ENCODE results near the gene BTNL9.
"Not testable (repeated sequence)": the region's sequence is repeated elsewhere in the genome, so short reads cannot be mapped to it uniquely, and the experiment has no call there.

Gene BTNL9

DNA sequence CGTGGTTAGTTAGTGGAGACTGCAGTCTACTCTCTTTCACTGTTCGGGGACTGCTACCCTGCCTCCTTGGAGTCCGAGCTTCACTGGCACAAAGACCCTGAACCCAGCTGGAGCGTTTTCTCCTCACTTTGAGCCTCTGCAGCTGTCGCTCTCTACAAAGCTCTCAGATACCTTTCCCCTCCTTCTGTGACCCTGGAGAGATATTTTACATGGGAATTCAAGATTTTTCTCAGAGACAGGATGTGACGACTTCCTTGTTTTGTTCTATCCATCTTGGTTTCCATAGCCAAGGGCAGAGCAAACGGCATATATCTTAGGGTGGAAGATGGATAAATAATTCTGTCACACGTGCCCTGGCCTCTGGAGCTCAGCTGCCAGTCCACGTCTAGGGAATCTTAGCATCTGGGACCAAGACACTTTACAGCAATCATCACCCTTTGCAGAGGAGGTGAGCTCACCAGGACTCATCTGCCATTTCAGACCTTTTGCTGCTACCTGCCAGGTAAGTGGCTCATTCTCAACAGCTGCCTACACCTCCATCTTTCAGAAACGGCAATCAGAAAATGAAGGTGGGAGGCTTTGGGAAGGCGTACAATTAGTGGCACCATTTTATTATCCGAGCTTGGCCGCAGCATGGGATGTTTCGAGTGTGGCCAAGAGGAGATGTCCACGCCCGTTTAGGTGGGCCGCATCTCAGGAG, at the start of gene BTNL9:
TSS of gene BTNL9 (plus strand) at position 336 of the 700 bp plus-strand sequence. CDS start 5,224 bp downstream, outside the sequence.
- DNase-seq (ENCODE audit: low read depth, low spot score): no peak

GRCh38 chr5:180990882-180991242, 49.2 kb upstream of the BTNL9 start:
- DNase-seq (ENCODE audit: low read depth, low spot score): no peak

GRCh38 chr5:181001947-181002346, 38.1 kb upstream of the BTNL9 start:
- no peak for DNase-seq (ENCODE audit: low read depth, low spot score)

DNA sequence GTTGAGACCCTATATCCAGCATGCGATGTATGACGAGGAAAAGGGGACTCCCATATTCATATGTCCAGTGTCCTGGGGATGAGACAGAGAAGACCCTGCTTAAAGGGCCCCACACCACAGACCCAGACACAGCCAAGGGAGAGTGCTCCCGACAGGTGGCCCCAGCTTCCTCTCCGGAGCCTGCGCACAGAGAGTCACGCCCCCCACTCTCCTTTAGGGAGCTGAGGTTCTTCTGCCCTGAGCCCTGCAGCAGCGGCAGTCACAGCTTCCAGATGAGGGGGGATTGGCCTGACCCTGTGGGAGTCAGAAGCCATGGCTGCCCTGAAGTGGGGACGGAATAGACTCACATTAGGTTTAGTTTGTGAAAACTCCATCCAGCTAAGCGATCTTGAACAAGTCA, 34.3 kb upstream of the BTNL9 start:
- DNase-seq (ENCODE audit: low read depth, low spot score): no peak

- peak; percentile 62 for DNase-seq (ENCODE audit: low read depth, low spot score)
Measured at GRCh38 chr5:181008136-181008535, 31.9 kb upstream of the BTNL9 start.

GRCh38 chr5:181010018-181010417, 30.0 kb upstream of the BTNL9 start:
- DNase-seq (ENCODE audit: low read depth, low spot score): not testable (repeated sequence)

GRCh38 chr5:181014654-181015053, 25.4 kb upstream of the BTNL9 start:
- not testable (repeated sequence) for DNase-seq (ENCODE audit: low read depth, low spot score)

DNA sequence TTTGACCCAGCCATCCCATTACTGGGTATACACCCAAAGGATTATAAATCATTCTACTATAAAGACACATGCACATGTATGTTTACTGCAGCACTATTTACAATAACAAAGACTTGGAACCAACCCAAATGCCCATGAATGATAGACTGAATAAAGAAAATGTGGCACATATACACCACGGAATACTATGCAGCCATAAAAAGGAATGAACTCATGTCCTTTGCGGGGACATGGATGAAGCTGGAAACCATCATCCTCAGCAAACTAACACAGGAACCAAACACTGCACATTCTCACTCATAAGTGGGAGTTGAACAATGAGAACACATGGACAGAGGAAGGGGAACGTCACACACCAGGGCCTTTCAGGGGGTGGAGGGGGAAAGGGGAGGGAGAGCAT, 22.6 kb upstream of the BTNL9 start:
- DNase-seq (ENCODE audit: low read depth, low spot score): not testable (repeated sequence)

- DNase-seq (ENCODE audit: low read depth, low spot score): no peak
Measured at GRCh38 chr5:181020688-181021087, 19.4 kb upstream of the BTNL9 start.

DNA sequence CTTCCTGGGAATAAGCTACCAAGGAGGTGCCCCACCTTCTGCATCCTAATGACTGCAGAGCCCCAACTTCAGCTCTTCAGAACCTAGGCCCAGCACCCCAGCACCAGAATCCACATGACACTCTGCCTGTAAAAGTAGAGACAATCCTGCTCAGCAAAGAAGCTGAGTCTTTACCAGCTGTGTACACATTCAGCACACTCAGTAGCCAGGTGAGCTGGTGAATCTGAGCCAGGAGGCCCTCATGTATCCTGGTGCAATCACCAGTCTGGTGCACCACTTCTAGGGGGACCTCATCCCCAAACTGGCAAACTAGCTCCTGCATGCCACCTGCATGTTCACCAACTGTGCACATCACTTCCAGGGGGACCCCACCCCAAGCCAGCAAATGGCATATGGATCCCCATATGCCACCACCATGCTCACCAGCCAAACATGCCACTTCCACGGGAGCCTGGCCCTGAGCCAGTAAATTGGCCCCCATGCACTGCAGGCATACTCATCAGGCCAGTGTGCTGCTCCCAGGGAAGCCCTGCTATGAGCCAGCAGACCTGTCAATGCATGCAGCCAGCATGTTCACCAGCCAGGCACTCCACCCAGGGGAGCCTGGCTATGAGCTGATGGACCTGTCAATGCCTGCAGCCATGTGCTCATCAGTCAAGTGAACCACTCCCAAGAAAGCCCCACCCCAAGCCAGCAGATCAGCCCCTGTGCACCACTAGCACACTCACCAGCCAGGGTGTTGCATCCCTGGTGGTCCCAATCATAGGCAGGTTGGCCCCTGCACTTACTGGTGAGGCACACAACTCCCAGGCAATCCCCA, 15.6 kb upstream of the BTNL9 start:
- DNase-seq (ENCODE audit: low read depth, low spot score): no peak

DNA sequence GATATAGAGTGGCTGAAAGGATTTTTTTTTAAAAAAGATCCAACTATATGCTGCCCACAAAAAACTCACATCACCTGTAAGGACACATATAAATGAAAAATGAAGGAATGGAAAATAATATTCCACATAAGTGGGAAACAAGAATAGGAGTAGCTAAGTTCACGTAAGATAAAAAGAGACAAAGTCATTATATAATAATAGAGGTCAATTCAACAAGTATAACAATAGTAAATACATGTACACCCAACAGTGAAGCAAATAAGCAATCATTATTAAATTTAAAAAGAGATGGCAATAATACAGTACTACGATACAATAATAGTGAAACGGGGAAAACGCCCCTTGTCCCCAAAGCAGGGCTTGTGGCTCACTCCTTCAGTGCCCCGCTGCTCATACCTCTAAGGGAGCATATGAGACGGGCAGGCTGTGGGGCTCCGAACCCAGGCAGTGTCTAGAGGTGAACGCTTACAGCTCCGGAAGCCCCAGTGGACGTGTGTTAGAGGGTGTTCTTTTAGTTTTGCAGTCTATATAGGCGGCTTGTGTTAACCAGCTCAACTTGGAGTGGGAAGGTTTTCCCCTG, 12.5 kb upstream of the BTNL9 start:
- DNase-seq (ENCODE audit: low read depth, low spot score): no peak

DNA sequence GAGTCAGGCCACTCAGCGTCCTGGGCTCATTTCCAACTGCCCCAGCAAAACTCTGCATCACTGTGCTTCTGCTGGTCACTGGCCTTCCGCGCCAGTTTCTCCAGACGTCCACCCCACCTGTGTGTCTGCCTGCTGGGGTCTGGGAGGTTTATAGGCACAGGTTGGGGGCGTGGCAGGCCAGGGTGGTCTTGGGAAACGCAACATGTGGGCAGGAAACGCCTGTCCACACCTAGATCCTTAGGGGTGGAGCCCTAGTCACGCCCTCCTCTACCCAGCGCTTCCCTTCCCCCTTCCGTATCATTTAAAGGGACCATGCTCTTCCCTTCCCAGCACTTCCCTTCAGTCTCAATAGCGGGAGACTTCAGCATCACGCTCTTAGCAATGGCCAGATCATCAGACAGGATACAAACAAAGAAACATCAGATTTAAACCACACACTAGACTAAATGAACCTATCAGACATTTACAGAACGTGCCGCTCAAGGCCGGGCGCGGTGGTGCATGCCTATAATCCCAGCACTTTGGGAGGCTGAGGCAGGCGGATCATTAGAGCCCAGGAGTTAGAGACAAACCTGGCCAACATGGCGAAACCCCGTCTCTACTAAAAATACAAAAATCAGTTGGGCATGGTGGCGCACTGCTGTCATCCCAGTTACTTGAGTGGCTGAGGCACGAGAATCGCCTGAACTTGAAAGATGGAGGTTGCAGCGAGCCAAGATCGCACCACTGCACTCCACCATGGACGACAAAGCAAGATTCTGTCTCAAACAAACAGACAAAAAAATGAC, 11.8 kb upstream of the BTNL9 start:
- peak; percentile 56 for DNase-seq (ENCODE audit: low read depth, low spot score)

DNA sequence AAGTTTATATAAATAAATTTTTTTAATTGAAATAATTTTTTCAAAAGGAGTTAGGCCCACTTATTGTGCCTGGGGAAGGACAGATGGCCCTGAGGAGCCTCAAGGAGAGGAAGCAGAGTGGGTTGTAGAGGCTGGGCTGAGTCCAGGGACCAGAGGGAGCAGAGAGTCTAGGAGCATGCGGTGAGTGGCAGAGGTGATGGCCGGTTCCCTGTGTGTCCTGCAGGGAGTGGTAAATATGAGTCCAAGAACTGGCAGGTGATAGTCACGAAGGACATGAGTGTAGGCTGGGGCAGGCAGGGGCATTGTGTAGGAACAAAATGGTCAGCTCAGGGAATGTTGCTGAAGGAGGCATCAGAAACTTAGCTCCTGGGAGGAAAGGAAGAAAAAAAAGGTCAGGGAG, 8.3 kb upstream of the BTNL9 start:
- DNase-seq (ENCODE audit: low read depth, low spot score): no peak

GRCh38 chr5:181035991-181036815, 3.9 kb upstream of the BTNL9 start:
- no peak for DNase-seq (ENCODE audit: low read depth, low spot score)

GRCh38 chr5:181036816-181037364, 3.2 kb upstream of the BTNL9 start:
- DNase-seq (ENCODE audit: low read depth, low spot score): no peak

GRCh38 chr5:181037365-181037861, 2.7 kb upstream of the BTNL9 start:
- DNase-seq (ENCODE audit: low read depth, low spot score): no peak

GRCh38 chr5:181039471-181039870, 595 bp upstream of the BTNL9 start:
- no peak for DNase-seq (ENCODE audit: low read depth, low spot score)

- no peak for DNase-seq (ENCODE audit: low read depth, low spot score)
Measured at GRCh38 chr5:181040631-181040945, 522 bp downstream of the BTNL9 start.

DNA sequence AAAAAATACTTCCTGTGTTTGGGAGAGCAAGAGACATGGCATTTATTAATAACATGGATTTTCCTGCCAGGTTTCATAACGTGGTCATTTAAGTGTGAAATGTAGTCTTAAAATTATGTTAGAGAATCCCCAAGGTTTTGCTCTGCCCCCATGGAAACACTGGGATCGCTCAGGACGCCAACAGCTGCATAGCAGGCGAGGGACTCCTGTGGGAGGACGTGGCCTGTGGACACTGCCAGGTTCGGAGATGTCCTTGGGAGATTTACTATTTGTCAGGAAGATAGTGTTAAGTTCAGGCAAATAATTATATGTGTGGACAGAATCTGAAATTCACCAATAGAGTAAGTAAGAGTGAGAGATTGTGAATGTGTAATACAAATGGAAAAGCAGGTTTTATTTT, 977 bp downstream of the BTNL9 start:
- DNase-seq (ENCODE audit: low read depth, low spot score): no peak

DNA sequence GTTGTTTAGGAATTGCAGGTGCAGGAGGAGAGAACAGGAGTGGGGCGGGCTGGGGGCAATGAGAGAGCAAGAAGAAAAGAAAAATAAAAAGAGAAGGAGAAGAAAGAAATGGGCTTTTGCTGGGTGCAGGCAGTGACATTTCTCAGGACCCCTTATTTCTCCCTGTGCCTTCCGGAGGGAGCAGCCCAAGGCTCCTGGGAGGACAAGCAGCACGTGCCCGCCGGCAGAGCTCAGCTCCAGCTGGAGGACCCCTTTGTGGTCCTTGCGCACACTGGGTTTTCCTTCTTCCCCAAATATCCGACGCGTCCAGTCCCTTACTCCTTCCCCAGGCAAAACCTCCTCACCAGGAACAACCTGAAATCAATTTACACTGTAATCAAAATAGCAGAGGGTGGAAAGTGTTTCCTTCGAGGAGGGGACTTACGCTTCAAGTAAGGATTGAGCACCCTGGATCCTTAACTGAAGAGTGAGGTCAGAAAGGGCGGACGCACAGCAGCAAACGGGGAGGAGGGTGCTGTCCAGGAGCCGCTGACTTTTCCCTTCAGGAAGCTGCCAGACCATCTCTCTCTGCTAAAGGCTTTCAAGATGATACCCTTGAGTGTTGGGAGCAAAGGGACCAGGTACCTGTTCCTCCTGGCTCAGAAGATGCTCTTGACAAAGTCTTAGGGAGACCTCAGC, 2.1 kb downstream of the BTNL9 start:
- DNase-seq (ENCODE audit: low read depth, low spot score): no peak
